Panc1 (cell line): ENCODE results near the gene CYP3A4. TPM values are rescaled to one million over a fixed set of nuclear protein-coding genes. Genes with fewer than 3 reads are reported as not detected.

Experiments used
- ATAC-seq: fragments of 200-7000 bp; cut with Tn5 transposase; 2 replicates; pipeline ENCODE4 v1.9.1; 2020; ENCODE audit warnings: mild to moderate bottlenecking, moderate library complexity
- BruUV-seq: library from RNA; stranded (reverse); fragments of 400-500 nt; replicated peaks from 2 replicates; lab custom pipeline; 2021; lab: Mats Ljungman, UMichigan
- CTCF ChIA-PET: fragments of 300-600 bp; sonication (Branson Sonifier 250); formaldehyde crosslinking; loops from one replicate; lab custom pipeline; 2022; ENCODE audit warnings: antibody characterized with exemption; lab: Charles Lee
- POLR2A ChIA-PET: fragments of 300-600 bp; sonication (Branson Sonifier 250); formaldehyde crosslinking; loops from one replicate; lab custom pipeline; 2022; ENCODE audit warnings: antibody characterized with exemption; lab: Charles Lee
- DNase-seq: peaks from one replicate; pipeline ENCODE4 v3.0.0-alpha.2; 2010; ENCODE audit warnings: low read depth, low spot score
- H3K27ac ChIP-seq: 2 replicates; pipeline ENCODE4 v1.5.1; 2011; ENCODE audit warnings: mild to moderate bottlenecking, low read length, inconsistent platforms
- H3K27me3 ChIP-seq: fragments of 200-500 bp; sonication (Bioruptor generic); 2 replicates; pipeline ENCODE4 v1.6.0; 2014; ENCODE audit warnings: low read length, inconsistent platforms; ENCODE audit not compliant: control insufficient read depth, insufficient read depth
- H3K36me3 ChIP-seq: fragments of 200-500 bp; sonication (Bioruptor generic); 2 replicates; pipeline ENCODE4 v1.5.1; 2014; ENCODE audit warnings: inconsistent platforms, mild to moderate bottlenecking, low read length, moderate library complexity; ENCODE audit not compliant: control insufficient read depth, insufficient read depth
- H3K4me1 ChIP-seq: 2 replicates; pipeline ENCODE4 v1.5.1; 2011; ENCODE audit warnings: inconsistent platforms, mild to moderate bottlenecking, low read length, moderate library complexity; ENCODE audit not compliant: control insufficient read depth, insufficient read depth
- H3K4me3 ChIP-seq, 2 experiments: 2 replicates each; pipeline ENCODE4 v1.5.1; 2011 to 2012; ENCODE audit warnings: low read depth in 2 of 2, low read length in 2 of 2, mild to moderate bottlenecking in 2 of 2, inconsistent platforms in 1 of 2, moderate library complexity in 1 of 2
- H3K9me3 ChIP-seq: fragments of 200-500 bp; sonication (Bioruptor generic); 2 replicates; pipeline ENCODE4 v1.5.1; 2014; ENCODE audit warnings: low read depth, mild to moderate bottlenecking, inconsistent platforms, low read length, moderate library complexity; ENCODE audit not compliant: control insufficient read depth, insufficient read depth
- POLR2AphosphoS5 ChIP-seq: IDR thresholded peaks from 2 replicates; pipeline ENCODE4 v1.6.1; 2012; ENCODE audit warnings: mild to moderate bottlenecking, low read depth, low read length, moderate library complexity
- REST ChIP-seq, 2 experiments: IDR thresholded peaks; 2 replicates each; pipeline ENCODE4 v1.6.1; 2011 to 2012; ENCODE audit warnings: low read depth in 2 of 2, control low read depth in 1 of 2, low read length in 1 of 2, mild to moderate bottlenecking in 1 of 2, moderate library complexity in 1 of 2; ENCODE audit not compliant: insufficient read depth in 1 of 2
- SIN3A ChIP-seq: IDR thresholded peaks from 2 replicates; pipeline ENCODE4 v1.6.1; 2012; ENCODE audit warnings: low read depth, mild to moderate bottlenecking, low read length, moderate library complexity, borderline replicate concordance; ENCODE audit not compliant: insufficient read depth
- TCF7L2 ChIP-seq: IDR thresholded peaks from 2 replicates; pipeline ENCODE4 v1.6.1; 2011; ENCODE audit warnings: mild to moderate bottlenecking, low read depth, low read length, inconsistent platforms
- in situ Hi-C: cut with HindIII; loops from 2 replicates; pipeline ENCODE4 v1.10.0; 2016; ENCODE audit warnings: low sequenced_read_pairs, low pct_unique_long_range_greater_than_20kb
- intact Hi-C: fragments of 100-400 bp; cut with micrococcal nuclease; formaldehyde crosslinking; loops from one replicate; pipeline ENCODE4 v1.10.0; 2022; ENCODE audit not compliant: unreplicated experiment
- total RNA-seq: library from RNA; stranded (reverse); gene quantifications from one replicate; pipeline ENCODE4 v1.2.1, GENCODE V29; 2021; ENCODE audit not compliant: unreplicated experiment
- TF ChIP-seq, protein P1 (sequence below): fragments of 450-650 bp; IDR thresholded peaks from 2 replicates; pipeline ENCODE4 v1.5.1; 2017; ENCODE audit warnings: mild to moderate bottlenecking

The CYP3A4 gene
- total RNA-seq, 1 experiment from 2014 or later: 0.15 TPM

DNA sequence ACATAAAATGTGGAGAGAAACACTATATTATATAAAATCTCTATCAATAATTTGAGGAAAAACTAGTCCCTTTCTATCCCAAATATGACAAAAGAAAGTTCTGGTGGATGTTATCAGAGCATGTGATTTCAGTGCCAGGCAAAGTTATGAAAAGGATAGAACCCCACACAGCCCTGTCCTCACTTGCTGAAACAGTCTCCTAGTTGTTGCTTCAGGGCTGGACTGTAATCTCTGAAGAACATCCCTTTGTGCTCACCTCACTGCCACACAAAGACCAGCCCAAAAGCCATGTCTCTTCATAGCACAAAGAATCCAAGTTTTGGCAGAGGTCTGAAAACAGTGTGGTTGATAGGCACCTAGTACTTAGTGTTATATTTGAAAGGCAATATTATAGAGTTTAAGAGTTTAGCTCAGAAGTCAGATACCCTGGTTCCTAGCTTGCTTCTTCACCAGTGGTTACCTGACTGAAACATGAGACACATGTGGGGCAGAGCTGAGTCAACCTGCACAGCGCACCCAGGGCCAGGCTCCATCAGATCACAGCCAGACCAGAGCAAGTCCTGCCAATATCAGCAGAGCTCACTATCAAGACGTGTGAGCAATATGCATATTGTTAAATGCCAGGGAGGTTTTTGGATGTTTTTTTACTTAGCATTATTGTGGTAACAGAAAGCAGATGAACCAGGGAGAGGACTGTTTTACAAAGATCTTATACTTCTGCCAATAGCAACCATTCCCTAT lies 74.0 kb downstream of the CYP3A4 start:
- intact Hi-C loops (no loop called here), in situ Hi-C loops (no loop called here)
- TF ChIP-seq POLR2AphosphoS5: no peak
- no peak for TF ChIP-seq TCF7L2
- TF ChIP-seq SIN3A: no peak
- TF ChIP-seq, protein P1, sequence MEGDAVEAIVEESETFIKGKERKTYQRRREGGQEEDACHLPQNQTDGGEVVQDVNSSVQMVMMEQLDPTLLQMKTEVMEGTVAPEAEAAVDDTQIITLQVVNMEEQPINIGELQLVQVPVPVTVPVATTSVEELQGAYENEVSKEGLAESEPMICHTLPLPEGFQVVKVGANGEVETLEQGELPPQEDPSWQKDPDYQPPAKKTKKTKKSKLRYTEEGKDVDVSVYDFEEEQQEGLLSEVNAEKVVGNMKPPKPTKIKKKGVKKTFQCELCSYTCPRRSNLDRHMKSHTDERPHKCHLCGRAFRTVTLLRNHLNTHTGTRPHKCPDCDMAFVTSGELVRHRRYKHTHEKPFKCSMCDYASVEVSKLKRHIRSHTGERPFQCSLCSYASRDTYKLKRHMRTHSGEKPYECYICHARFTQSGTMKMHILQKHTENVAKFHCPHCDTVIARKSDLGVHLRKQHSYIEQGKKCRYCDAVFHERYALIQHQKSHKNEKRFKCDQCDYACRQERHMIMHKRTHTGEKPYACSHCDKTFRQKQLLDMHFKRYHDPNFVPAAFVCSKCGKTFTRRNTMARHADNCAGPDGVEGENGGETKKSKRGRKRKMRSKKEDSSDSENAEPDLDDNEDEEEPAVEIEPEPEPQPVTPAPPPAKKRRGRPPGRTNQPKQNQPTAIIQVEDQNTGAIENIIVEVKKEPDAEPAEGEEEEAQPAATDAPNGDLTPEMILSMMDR: no peak
- TF ChIP-seq REST (IDR thresholded peaks at IDR 0.05; ENCODE audit: insufficient read depth in 1 of 2, low read depth in 2 of 2, low read length in 1 of 2): no peak
- Histone ChIP-seq H3K9me3 (no peaks in the 10 kb centered on the region), H3K4me1 (no peaks in the 10 kb centered on the region), H3K27ac (no peak overlapping the region), H3K27me3 (peaks cover 21% of the 10 kb centered on the region), H3K4me3 (no peak overlapping the region), H3K36me3 (no peaks in the 10 kb centered on the region)
- ChIA-PET POLR2A (no interaction called here), CTCF (no interaction called here)
- ATAC-seq (no peak), DNase-seq (no peak)
- BruUV-seq: no TSS peak

GRCh38 chr7:99709260-99709659 lies 74.7 kb downstream of the CYP3A4 start:
- in situ Hi-C loops (no loop called here), intact Hi-C loops (no loop called here)
- BruUV-seq: no TSS peak
- ChIA-PET POLR2A (no interaction called here), CTCF (no interaction called here)
- Histone ChIP-seq H3K27me3 (peaks cover 18% of the 10 kb centered on the region), H3K9me3 (no peaks in the 10 kb centered on the region), H3K36me3 (no peaks in the 10 kb centered on the region), H3K4me1 (no peaks in the 10 kb centered on the region), H3K27ac (no peak overlapping the region), H3K4me3 (no peak overlapping the region)
- no peak for DNase-seq
- TF ChIP-seq TCF7L2 (no peak), POLR2AphosphoS5 (no peak), SIN3A (no peak)
- TF ChIP-seq, protein P1: no peak
- no peak for ATAC-seq
